AG04449 (cell line): ENCODE data around the gene PPP1R3D.

Experiments used
- CTCF ChIA-PET: fragments of 350-600 bp; formaldehyde crosslinking; extraction: SDS; loops from one replicate; lab custom pipeline; 2021; ENCODE audit warnings: antibody characterized with exemption; lab: Yijun Ruan, JAX
- POLR2A ChIA-PET: fragments of 400-600, 350-600 bp; formaldehyde crosslinking; extraction: SDS; loops from one replicate; lab custom pipeline; 2020; ENCODE audit warnings: antibody characterized with exemption, inconsistent platforms; lab: Yijun Ruan, JAX
- DNase-seq: peaks from one replicate; pipeline ENCODE4 v3.0.0-alpha.2; 2010; ENCODE audit warnings: low read depth, low spot score
- H3K4me3 ChIP-seq: 2 replicates; pipeline ENCODE4 v1.5.1; 2011; ENCODE audit warnings: low read depth, mild to moderate bottlenecking, control low read depth, low read length
- CTCF ChIP-seq: IDR thresholded peaks from one replicate; pipeline ENCODE4 v1.5.1; 2011; ENCODE audit warnings: mild to moderate bottlenecking, moderate library complexity, low read length, control low read depth, inconsistent platforms; ENCODE audit not compliant: insufficient read depth; ENCODE audit errors: missing control alignments

PPP1R3D gene

GRCh38 chr20:59933296-59933848, 6.7 kb downstream of the PPP1R3D start, which contains the start of gene SYCP2:
Gene SYCP2, minus strand, starts transcription at chr20:59933637. Its CDS starts 11,224 bp downstream, at chr20:59922413.
- peak within 1 kb of the TSS; percentile 68 for H3K4me3 ChIP-seq
- TF ChIP-seq CTCF: no peak
- POLR2A ChIA-PET: no interaction called here
- CTCF ChIA-PET: interaction anchor here (1.1 to 6.2 kb wide), 17 partner anchors 8 to 150 kb away, joined by 3 to 52 read pairs (median 6); no protein-coding TSS in a partner anchor
- no peak for DNase-seq

- ChIA-PET CTCF (interaction anchor here (1.8 to 6.2 kb wide), 2 partner anchors 13 to 51 kb away, joined by 4 to 52 read pairs; no protein-coding TSS in a partner anchor), POLR2A (no interaction called here)
- no peak for TF ChIP-seq CTCF
- H3K4me3 ChIP-seq: no peak overlapping the region; the same call in 1 of the 2 replicates
- no peak for DNase-seq
Observed at GRCh38 chr20:59932616-59933295, 7.3 kb downstream of the PPP1R3D start.

- ChIA-PET CTCF (interaction anchor here (1.2 to 6.2 kb wide), 2 partner anchors 8 to 14 kb away, joined by 4 to 52 read pairs; partner anchors contain the start of genes FAM217B and PPP1R3D), POLR2A (no interaction called here)
- no peak for DNase-seq
- H3K4me3 ChIP-seq: no peak overlapping the region
- TF ChIP-seq CTCF: no peak
Observed at GRCh38 chr20:59931511-59932312, 8.4 kb downstream of the PPP1R3D start.

DNA sequence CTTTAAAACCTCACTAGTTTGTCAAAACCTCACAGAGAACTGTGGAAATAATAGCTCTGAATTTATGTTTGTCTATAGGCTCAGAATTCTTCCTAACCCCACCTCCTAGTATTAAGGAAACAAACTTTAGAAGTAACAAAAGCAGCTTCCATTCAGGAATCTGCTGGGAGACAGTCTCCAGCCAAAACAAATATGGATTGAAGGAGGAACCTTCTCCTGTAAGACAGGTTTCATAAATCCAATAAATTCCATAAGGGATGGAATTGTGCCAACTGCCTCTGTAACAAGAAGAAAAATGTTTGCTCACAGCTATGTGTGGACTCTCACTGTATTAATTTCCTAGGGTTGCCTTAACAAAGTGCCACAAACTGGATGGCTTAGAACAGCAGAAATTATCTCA, 14.2 kb downstream of the PPP1R3D start:
- ChIA-PET CTCF (interaction anchor here (1.9 to 2.6 kb wide), 2 partner anchors 9 to 14 kb away, joined by 6 to 20 read pairs; partner anchors contain the start of genes FAM217B, PPP1R3D and SYCP2), POLR2A (no interaction called here)
- TF ChIP-seq CTCF: no peak
- H3K4me3 ChIP-seq: no peak overlapping the region
- no peak for DNase-seq

GRCh38 chr20:59925359-59925758, 14.7 kb downstream of the PPP1R3D start:
- CTCF ChIA-PET: interaction anchor here (1.9 to 2.6 kb wide), 2 partner anchors 9 to 14 kb away, joined by 6 to 20 read pairs; partner anchors contain the start of genes FAM217B, PPP1R3D and SYCP2
- TF ChIP-seq CTCF: no peak
- POLR2A ChIA-PET: no interaction called here
- DNase-seq: no peak
- H3K4me3 ChIP-seq: no peak overlapping the region
